ENCODE data around the gene CHD1L. TPM values are rescaled to one million over a fixed set of nuclear protein-coding genes. Genes with fewer than 3 reads are reported as not detected.
"Not testable (repeated sequence)": the region's sequence is repeated elsewhere in the genome, so short reads cannot be mapped to it uniquely, and the experiment has no call there.

Gene CHD1L
- 10 to 100 TPM; 47.7 to 73.2 (median 61.6) TPM for polyA plus RNA-seq (ENCODE audit: insufficient read depth in 1 of 5, insufficient read length in 5 of 5, low replicate concordance in 1 of 5)
- long read RNA-seq, donor 1, transcript CHD1L-209 (6 exons, 662 nt) = major isoform, 5 of 21 reads
- long read RNA-seq, donor 1, partial matches to known transcripts = 13 of 21 reads
- long read RNA-seq, donor 1, other reads (novel, unspliced or antisense) = 0 of 21 reads
- long read RNA-seq, donor 2, partial matches to known transcripts = 5 of 10 reads
- long read RNA-seq, donor 2, other reads (novel, unspliced or antisense) = 0 of 10 reads
- long read RNA-seq, donor 3, partial matches to known transcripts = 7 of 11 reads
- long read RNA-seq, donor 3, other reads (novel, unspliced or antisense) = 0 of 11 reads
- long read RNA-seq, donor 4, partial matches to known transcripts = 0 of 2 reads
- long read RNA-seq, donor 4, other reads (novel, unspliced or antisense) = 0 of 2 reads
- long read RNA-seq, donor 5, transcript CHD1L-202 (23 exons, 2,967 nt) = major isoform, 5 of 7 reads
- long read RNA-seq, donor 5, partial matches to known transcripts = 0 of 7 reads
- long read RNA-seq, donor 5, other reads (novel, unspliced or antisense) = 0 of 7 reads
- long read RNA-seq, donor 6, partial matches to known transcripts = 11 of 15 reads
- long read RNA-seq, donor 6, other reads (novel, unspliced or antisense) = 0 of 15 reads
- long read RNA-seq, donor 7, partial matches to known transcripts = 0 of 2 reads
- long read RNA-seq, donor 7, other reads (novel, unspliced or antisense) = 0 of 2 reads
- long read RNA-seq, donor 8, partial matches to known transcripts = 0 of 3 reads
- long read RNA-seq, donor 8, other reads (novel, unspliced or antisense) = 0 of 3 reads

- DNase-seq = peak; percentile 95
These were observed at the start of gene CHD1L for GRCh38 chr1:147242449-147243227. CHD1L (plus strand) TSS chr1:147242684; CDS start chr1:147242704, 20 bp downstream.

- not testable (repeated sequence) for DNase-seq
These were observed 45.2 kb upstream of the CHD1L start for GRCh38 chr1:147197324-147197723.

GRCh38 chr1:147201276-147201675 lies 41.2 kb upstream of the CHD1L start:
- DNase-seq = no peak

GRCh38 chr1:147201786-147202185 lies 40.7 kb upstream of the CHD1L start:
- DNase-seq = no peak

GRCh38 chr1:147202576-147202975 lies 39.9 kb upstream of the CHD1L start:
- DNase-seq = no peak

GRCh38 chr1:147204080-147204479 lies 38.4 kb upstream of the CHD1L start:
- no peak for DNase-seq

GRCh38 chr1:147207192-147207591 lies 35.3 kb upstream of the CHD1L start:
- no peak for DNase-seq

- DNase-seq = no peak
These were observed 33.9 kb upstream of the CHD1L start for GRCh38 chr1:147208619-147209018.

GRCh38 chr1:147209825-147210821 lies 32.4 kb upstream of the CHD1L start:
- DNase-seq = no peak

GRCh38 chr1:147210987-147211386 lies 31.5 kb upstream of the CHD1L start:
- DNase-seq = no peak

GRCh38 chr1:147211577-147211976 lies 30.9 kb upstream of the CHD1L start:
- DNase-seq = no peak

- no peak for DNase-seq
These were observed 29.2 kb upstream of the CHD1L start for GRCh38 chr1:147213271-147213670.

- DNase-seq = no peak
These were observed 28.2 kb upstream of the CHD1L start for GRCh38 chr1:147214325-147214724.

- no peak for DNase-seq
These were observed 27.5 kb upstream of the CHD1L start for GRCh38 chr1:147214842-147215539.

- no peak for DNase-seq
These were observed 27.0 kb upstream of the CHD1L start for GRCh38 chr1:147215540-147215916.

- DNase-seq = no peak
These were observed 26.4 kb upstream of the CHD1L start for GRCh38 chr1:147216124-147216523.

GRCh38 chr1:147217141-147217540 lies 25.3 kb upstream of the CHD1L start:
- no peak for DNase-seq

- no peak for DNase-seq
These were observed 23.9 kb upstream of the CHD1L start for GRCh38 chr1:147218606-147219005.

- no peak for DNase-seq
These were observed 18.5 kb upstream of the CHD1L start for GRCh38 chr1:147223740-147224615.

Data from right lung (tissue), 10 donors.